SK-N-SH (cell line): Measurements from ENCODE around the gene SLC7A8. TPM values are rescaled to one million over a fixed set of nuclear protein-coding genes. Genes with fewer than 3 reads are reported as not detected.

Experiments used
- CTCF ChIA-PET: fragments of 300-600, 350-600 bp; formaldehyde crosslinking; extraction: SDS; loops from one replicate; lab custom pipeline; 2021; lab: Yijun Ruan, JAX
- POLR2A ChIA-PET: fragments of 350-600 bp; sonication (Branson Sonifier 250); formaldehyde crosslinking; extraction: SDS; loops from one replicate; lab custom pipeline; 2020; ENCODE audit warnings: antibody characterized with exemption, inconsistent platforms; lab: Yijun Ruan, JAX
- DNase-seq: peaks from one replicate; pipeline ENCODE4 v3.0.0; 2012
- H2AFZ ChIP-seq: fragments of 200-600 bp; sonication (generic); 2 replicates; pipeline ENCODE4 v1.8.1; 2016; ENCODE audit warnings: antibody characterized with exemption, mild to moderate bottlenecking, low read depth
- H3F3A ChIP-seq: fragments of 200-600 bp; sonication (generic); replicated peaks from 2 replicates; pipeline ENCODE3; 2016; ENCODE audit warnings: antibody characterized with exemption, mild to moderate bottlenecking; ENCODE audit not compliant: insufficient read depth
- H3K27ac ChIP-seq, 2 experiments: fragments of 200-500 bp in 1 of 2; fragments of 200-600 bp in 1 of 2; sonication (Bioruptor generic) in 1 of 2; sonication (generic), shearing (Covaris generic) in 1 of 2; 2 replicates each; pipeline versions ENCODE4 v1.5.1 to v1.6.1; 2014 to 2016; ENCODE audit warnings: low read depth in 2 of 2, inconsistent platforms in 1 of 2, low read length in 1 of 2, mild to moderate bottlenecking in 1 of 2, mixed read lengths in 1 of 2
- H3K27me3 ChIP-seq: fragments of 200-600 bp; sonication (generic), shearing (Covaris generic); 2 replicates; pipeline ENCODE4 v1.6.1; 2016; ENCODE audit warnings: mixed run types; ENCODE audit not compliant: insufficient read depth
- H3K36me3 ChIP-seq, 2 experiments: fragments of 200-500 bp in 1 of 2; fragments of 200-600 bp in 1 of 2; sonication (Bioruptor generic) in 1 of 2; sonication (generic) in 1 of 2; replicated peaks in 1 of 2; 2 replicates each; pipeline versions ENCODE3 to v1.5.1; 2014 to 2016; ENCODE audit warnings: low read length in 1 of 2, mild to moderate bottlenecking in 1 of 2; ENCODE audit not compliant: insufficient read depth in 2 of 2, control insufficient read depth in 1 of 2
- H3K4me1 ChIP-seq, 2 experiments: fragments of 200-500 bp in 1 of 2; fragments of 200-600 bp in 1 of 2; sonication (Bioruptor generic) in 1 of 2; sonication (generic), shearing (Covaris generic) in 1 of 2; 2 replicates each; pipeline versions ENCODE4 v1.5.1 to v1.6.1; 2014 to 2016; ENCODE audit warnings: low read depth in 1 of 2, low read length in 1 of 2, mixed run types in 1 of 2; ENCODE audit not compliant: insufficient read depth in 2 of 2, control insufficient read depth in 1 of 2
- H3K4me2 ChIP-seq: fragments of 200-600 bp; sonication (generic), shearing (Covaris generic); 2 replicates; pipeline ENCODE4 v1.6.1; 2017; ENCODE audit warnings: mixed run types
- H3K4me3 ChIP-seq, 2 experiments: fragments of 200-500 bp in 1 of 2; fragments of 200-600 bp in 1 of 2; sonication (Bioruptor generic) in 1 of 2; sonication (generic), shearing (Covaris generic) in 1 of 2; 2 replicates each; pipeline versions ENCODE4 v1.5.1 to v1.8.1; 2014 to 2016; ENCODE audit warnings: low read depth in 2 of 2, inconsistent platforms in 1 of 2, low read length in 1 of 2, mild to moderate bottlenecking in 1 of 2, mixed read lengths in 1 of 2, moderate library complexity in 1 of 2
- H3K79me2 ChIP-seq: fragments of 200-600 bp; sonication (generic); 2 replicates; pipeline ENCODE4 v1.8.1; 2017; ENCODE audit warnings: mild to moderate bottlenecking; ENCODE audit not compliant: insufficient read depth
- H3K9ac ChIP-seq: fragments of 200-600 bp; sonication (generic); 2 replicates; pipeline ENCODE4 v1.6.1; 2017; ENCODE audit warnings: mixed run types
- H3K9me2 ChIP-seq: fragments of 200-600 bp; sonication (generic); 2 replicates; pipeline ENCODE4 v1.6.1; 2017; ENCODE audit warnings: mixed run types
- H3K9me3 ChIP-seq: fragments of 200-600 bp; sonication (generic); 2 replicates; pipeline ENCODE4 v1.6.1; 2017; ENCODE audit warnings: mixed run types, mild to moderate bottlenecking, moderate library complexity
- H4K20me1 ChIP-seq: fragments of 200-600 bp; sonication (generic); 2 replicates; pipeline ENCODE4 v1.6.1; 2017; ENCODE audit warnings: mild to moderate bottlenecking, mixed run types; ENCODE audit not compliant: insufficient read depth
- CHD2 ChIP-seq: fragments of 150-350 bp; IDR thresholded peaks from 2 replicates; pipeline ENCODE4 v1.6.1; 2018; ENCODE audit warnings: low read length; ENCODE audit not compliant: partially characterized antibody
- CTCF ChIP-seq: fragments of 200-600 bp; sonication (generic); IDR thresholded peaks from 2 replicates; pipeline ENCODE4 v1.6.1; 2017; ENCODE audit warnings: antibody characterized with exemption, mild to moderate bottlenecking, moderate library complexity
- ELF1 ChIP-seq: IDR thresholded peaks from 2 replicates; pipeline ENCODE4 v1.4.0; 2012
- EP300 ChIP-seq, 2 experiments: IDR thresholded peaks; 2 replicates each; pipeline versions ENCODE4 v1.4.0 to v1.6.1; 2012; ENCODE audit warnings: borderline replicate concordance in 1 of 2, low read depth in 1 of 2, low read length in 1 of 2
- EZH2phosphoT487 ChIP-seq: fragments of 200-600 bp; sonication (generic); IDR thresholded peaks from 2 replicates; pipeline ENCODE4 v1.6.1; 2017; ENCODE audit warnings: low read depth, mixed run types, mild to moderate bottlenecking, antibody characterized with exemption, moderate library complexity, borderline replicate concordance
- FOSL2 ChIP-seq: IDR thresholded peaks from 2 replicates; pipeline ENCODE4 v1.4.0; 2012; ENCODE audit warnings: low read depth, mild to moderate bottlenecking, moderate library complexity, borderline replicate concordance
- FOXJ3 ChIP-seq: sonication (generic); formaldehyde crosslinking; IDR thresholded peaks from 2 replicates; pipeline ENCODE4 v1.5.1; 2020; ENCODE audit warnings: mild to moderate bottlenecking, missing genetic modification reagents
- GABPA ChIP-seq: IDR thresholded peaks from 2 replicates; pipeline ENCODE4 v1.4.0; 2012; ENCODE audit warnings: low read depth, mild to moderate bottlenecking
- GATA2 ChIP-seq: sonication (generic); formaldehyde crosslinking; IDR thresholded peaks from 2 replicates; pipeline ENCODE4 v1.5.0; 2020; ENCODE audit warnings: mild to moderate bottlenecking, missing genetic modification reagents
- JUND ChIP-seq: IDR thresholded peaks from 2 replicates; pipeline ENCODE4 v1.4.0; 2012
- MEF2A ChIP-seq: IDR thresholded peaks from 2 replicates; pipeline ENCODE4 v1.4.0; 2012; ENCODE audit warnings: low read depth, borderline replicate concordance
- NRF1 ChIP-seq: IDR thresholded peaks from 2 replicates; pipeline ENCODE4 v1.6.1; 2012; ENCODE audit warnings: low read depth, mild to moderate bottlenecking, low read length
- PBX3 ChIP-seq: IDR thresholded peaks from 2 replicates; pipeline ENCODE4; 2012
- RAD21 ChIP-seq: IDR thresholded peaks from 2 replicates; pipeline ENCODE4 v1.6.1; 2012; ENCODE audit warnings: mild to moderate bottlenecking, low read length
- RCOR1 ChIP-seq: fragments of 150-350 bp; IDR thresholded peaks from 2 replicates; pipeline ENCODE4 v1.6.1; 2017; ENCODE audit warnings: antibody characterized with exemption, low read length
- SMC3 ChIP-seq: IDR thresholded peaks from 2 replicates; pipeline ENCODE4 v1.6.1; 2012; ENCODE audit warnings: low read depth, low read length, improper control_type of control experiment
- TAF1 ChIP-seq: IDR thresholded peaks from 2 replicates; pipeline ENCODE4 v1.6.1; 2012; ENCODE audit warnings: low read depth, mild to moderate bottlenecking, low read length, moderate library complexity, borderline replicate concordance
- TEAD4 ChIP-seq: IDR thresholded peaks from 2 replicates; pipeline ENCODE4 v1.4.0; 2012; ENCODE audit warnings: mild to moderate bottlenecking, borderline replicate concordance; ENCODE audit not compliant: insufficient read depth
- USF1 ChIP-seq: IDR thresholded peaks from 2 replicates; pipeline ENCODE4 v1.4.0; 2012; ENCODE audit warnings: low read depth, borderline replicate concordance
- WGBS: methylation state at CpG from one replicate; pipeline ENCODE4 v1.1.6; 2017; ENCODE audit warnings: low lambda C conversion rate; 5-methylcytosine and 5-hydroxymethylcytosine counted together
- polyA plus RNA-seq, 3 experiments: library from polyadenylated mRNA; depleted of rRNA; stranded (reverse); fragments of >200 nt; gene quantifications; 2 replicates each; pipeline ENCODE4 v1.2.3, GENCODE V29; 2012

SLC7A8 gene
- polyA plus RNA-seq, 1 of the 3 experiments (the other 2 are of a cell fraction) = 1.4 TPM

- no peak; a peak in 1 of 4 replicates for TF ChIP-seq EP300 (IDR thresholded peaks at IDR 0.05; ENCODE audit: borderline replicate concordance in 1 of 2, low read depth in 1 of 2, low read length in 1 of 2)
- TF ChIP-seq CTCF = peak; percentile 9; the same call in 1 of the 2 replicates
- TF ChIP-seq JUND = peak; percentile 78
- TF ChIP-seq MEF2A = no peak
- TF ChIP-seq PBX3 = no peak
- peak; percentile 94 for TF ChIP-seq FOSL2
- no peak for TF ChIP-seq ELF1
- TF ChIP-seq, all 33 proteins: peak for 8
Observed at GRCh38 chr14:23078692-23079116, 104.8 kb downstream of the SLC7A8 start (continued).

- Histone ChIP-seq H3K4me3 (no peak overlapping the region), H3K79me2 (peaks cover 49% of the 10 kb centered on the region), H3K36me3 (peaks cover 78 to 79% of the 10 kb centered on the region in 2 experiments), H3K27me3 (no peaks in the 10 kb centered on the region), H4K20me1 (no peaks in the 10 kb centered on the region), H3K4me2 (no peak overlapping the region), H3F3A (peaks cover 51% of the 10 kb centered on the region), H3K4me1 (peaks cover 0 to 22% of the 10 kb centered on the region in 2 experiments; a peak in 2 of 4 replicates), H3K9ac (no peak overlapping the region), H3K9me3 (no peaks in the 10 kb centered on the region), H2AFZ (no peak overlapping the region), H3K9me2 (no peaks in the 10 kb centered on the region), H3K27ac (peak overlapping the region; percentile 44 to 75; a peak in 3 of 4 replicates)
- CTCF ChIA-PET = interaction anchor here (0.8 to 5.8 kb wide), 17 partner anchors 10 to 515 kb away, joined by 3 to 73 read pairs (median 7); partner anchors contain the start of genes ACIN1, C14orf119, CDH24 and HAUS4
- POLR2A ChIA-PET = no interaction called here
- DNase-seq = no peak
- TF ChIP-seq FOXJ3 (CRISPR knock-in tag) = no peak
- TF ChIP-seq TEAD4 = no peak
- TF ChIP-seq TAF1 = no peak
- TF ChIP-seq NRF1 = no peak
- TF ChIP-seq GABPA = no peak
- no peak for TF ChIP-seq USF1
- TF ChIP-seq SMC3 = no peak
- no peak for TF ChIP-seq RAD21
- TF ChIP-seq EZH2phosphoT487 = no peak
- TF ChIP-seq GATA2 (CRISPR knock-in tag) = no peak
- TF ChIP-seq RCOR1 = no peak
- no peak for TF ChIP-seq CHD2
- 89% methylated on average over 5 of the region's 5 CpGs for WGBS
Observed at GRCh38 chr14:23077962-23078361, 105.5 kb downstream of the SLC7A8 start.
